Ishikawa (cell line): ENCODE measurements around the gene TPM1.

Experiments used
- CEBPB ChIP-seq: IDR thresholded peaks from 2 replicates; pipeline ENCODE4 v1.6.1; 2012
- CREB1 ChIP-seq: IDR thresholded peaks from 2 replicates; pipeline ENCODE4 v1.6.1; 2012; ENCODE audit warnings: low read depth
- EGR1 ChIP-seq: IDR thresholded peaks from 2 replicates; pipeline ENCODE4 v1.6.1; 2012
- EP300 ChIP-seq: IDR thresholded peaks from 2 replicates; pipeline ENCODE4 v1.6.1; 2012; ENCODE audit warnings: borderline replicate concordance
- FOXM1 ChIP-seq: IDR thresholded peaks from 2 replicates; pipeline ENCODE4 v1.6.1; 2012; ENCODE audit warnings: low read depth, borderline replicate concordance
- NFIC ChIP-seq: IDR thresholded peaks from 2 replicates; pipeline ENCODE4 v1.6.1; 2012
- RAD21 ChIP-seq: IDR thresholded peaks from 2 replicates; pipeline ENCODE4 v1.6.1; 2012; ENCODE audit warnings: low read depth
- REST ChIP-seq: IDR thresholded peaks from 2 replicates; pipeline ENCODE4 v1.6.1; 2012; ENCODE audit warnings: low read depth, mild to moderate bottlenecking
- TAF1 ChIP-seq: IDR thresholded peaks from 2 replicates; pipeline ENCODE4 v1.6.1; 2012; ENCODE audit warnings: low read depth, mild to moderate bottlenecking
- TCF12 ChIP-seq: IDR thresholded peaks from 2 replicates; pipeline ENCODE4 v1.6.1; 2012; ENCODE audit warnings: low read depth
- TEAD4 ChIP-seq: IDR thresholded peaks from 2 replicates; pipeline ENCODE4 v1.6.1; 2012
- YY1 ChIP-seq: IDR thresholded peaks from 2 replicates; pipeline ENCODE4 v1.6.1; 2012; ENCODE audit warnings: low read depth
- ZBTB7A ChIP-seq: IDR thresholded peaks from 2 replicates; pipeline ENCODE4 v1.6.1; 2012; ENCODE audit warnings: low read depth
- TF ChIP-seq, protein P1 (sequence below): IDR thresholded peaks from 2 replicates; pipeline ENCODE4 v1.6.1; 2012
- TF ChIP-seq, protein P2 (sequence below): IDR thresholded peaks from 2 replicates; pipeline ENCODE4 v1.6.1; 2012

The TPM1 gene

DNA sequence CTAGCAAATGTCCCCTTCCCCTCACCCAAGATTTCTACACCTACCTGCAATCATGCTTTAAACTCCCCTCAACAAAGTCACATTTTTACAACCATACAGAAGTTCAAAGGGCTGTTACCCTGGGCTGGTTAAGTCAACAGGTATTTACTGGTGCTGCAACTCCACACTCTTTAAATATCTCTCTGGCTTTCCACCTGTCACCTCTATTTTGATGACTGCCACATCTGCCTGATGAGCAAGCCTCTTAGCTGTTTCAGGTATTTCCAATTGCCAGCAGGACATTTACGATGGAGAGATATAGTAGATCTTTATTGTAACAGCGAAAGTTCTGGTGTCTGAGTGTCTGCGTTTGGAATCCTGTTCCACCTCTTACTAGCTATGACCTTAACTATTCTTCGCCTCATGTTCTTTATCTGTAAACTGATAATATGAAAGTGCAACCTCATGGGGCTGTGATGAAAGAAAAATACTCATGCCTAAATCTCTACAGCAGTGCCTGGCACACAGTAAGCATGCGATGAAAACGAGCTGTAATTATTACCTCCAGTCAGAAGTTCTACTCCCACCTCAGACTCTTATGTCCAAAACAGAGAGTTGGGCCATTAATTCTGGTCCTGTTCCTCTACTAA lies 44.2 kb upstream of the TPM1 start:
- TF ChIP-seq ZBTB7A, result no peak
- TF ChIP-seq TEAD4, result no peak
- TF ChIP-seq RAD21, result no peak
- TF ChIP-seq REST, result no peak
- no peak for TF ChIP-seq CEBPB
- no peak for TF ChIP-seq NFIC
- TF ChIP-seq CREB1, result no peak
- TF ChIP-seq TCF12, result no peak
- no peak for TF ChIP-seq FOXM1
- TF ChIP-seq EP300, result no peak
- TF ChIP-seq, protein P1, sequence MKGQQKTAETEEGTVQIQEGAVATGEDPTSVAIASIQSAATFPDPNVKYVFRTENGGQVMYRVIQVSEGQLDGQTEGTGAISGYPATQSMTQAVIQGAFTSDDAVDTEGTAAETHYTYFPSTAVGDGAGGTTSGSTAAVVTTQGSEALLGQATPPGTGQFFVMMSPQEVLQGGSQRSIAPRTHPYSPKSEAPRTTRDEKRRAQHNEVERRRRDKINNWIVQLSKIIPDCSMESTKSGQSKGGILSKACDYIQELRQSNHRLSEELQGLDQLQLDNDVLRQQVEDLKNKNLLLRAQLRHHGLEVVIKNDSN, result no peak
- TF ChIP-seq, protein P2, sequence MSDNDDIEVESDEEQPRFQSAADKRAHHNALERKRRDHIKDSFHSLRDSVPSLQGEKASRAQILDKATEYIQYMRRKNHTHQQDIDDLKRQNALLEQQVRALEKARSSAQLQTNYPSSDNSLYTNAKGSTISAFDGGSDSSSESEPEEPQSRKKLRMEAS, result no peak
- TF ChIP-seq TAF1, result no peak
- TF ChIP-seq YY1, result no peak
- TF ChIP-seq EGR1, result no peak

- TF ChIP-seq ZBTB7A, result no peak
- no peak for TF ChIP-seq EP300
- TF ChIP-seq FOXM1, result no peak
- no peak for TF ChIP-seq TAF1
- no peak for TF ChIP-seq YY1
- TF ChIP-seq TEAD4, result no peak
- TF ChIP-seq NFIC, result no peak
- no peak for TF ChIP-seq TCF12
- TF ChIP-seq EGR1, result no peak
- no peak for TF ChIP-seq RAD21
- TF ChIP-seq, protein P1, result no peak
- no peak for TF ChIP-seq CEBPB
- no peak for TF ChIP-seq CREB1
- TF ChIP-seq REST, result no peak
- TF ChIP-seq, protein P2, result no peak
Measured at GRCh38 chr15:62999178-62999577, 43.4 kb upstream of the TPM1 start.

- TF ChIP-seq, protein P1, result no peak
- TF ChIP-seq ZBTB7A (no peak), TEAD4 (no peak), TAF1 (no peak), TCF12 (no peak), FOXM1 (no peak), CEBPB (no peak), EGR1 (no peak), RAD21 (no peak), REST (no peak)
- TF ChIP-seq, protein P2, result no peak
Measured at GRCh38 chr15:62999923-63000561, 42.5 kb upstream of the TPM1 start.
